ENCODE measurements around the gene SCARB2. TPM values are rescaled to one million over a fixed set of nuclear protein-coding genes. Genes with fewer than 3 reads are reported as not detected.
A peak's percentile ranks its signal among the peaks of the same experiment; 100 is the strongest.

The SCARB2 gene, protein sequence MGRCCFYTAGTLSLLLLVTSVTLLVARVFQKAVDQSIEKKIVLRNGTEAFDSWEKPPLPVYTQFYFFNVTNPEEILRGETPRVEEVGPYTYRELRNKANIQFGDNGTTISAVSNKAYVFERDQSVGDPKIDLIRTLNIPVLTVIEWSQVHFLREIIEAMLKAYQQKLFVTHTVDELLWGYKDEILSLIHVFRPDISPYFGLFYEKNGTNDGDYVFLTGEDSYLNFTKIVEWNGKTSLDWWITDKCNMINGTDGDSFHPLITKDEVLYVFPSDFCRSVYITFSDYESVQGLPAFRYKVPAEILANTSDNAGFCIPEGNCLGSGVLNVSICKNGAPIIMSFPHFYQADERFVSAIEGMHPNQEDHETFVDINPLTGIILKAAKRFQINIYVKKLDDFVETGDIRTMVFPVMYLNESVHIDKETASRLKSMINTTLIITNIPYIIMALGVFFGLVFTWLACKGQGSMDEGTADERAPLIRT
- 100 to 1,000 TPM; 178 to 271 (median 206) TPM for total RNA-seq

DNA sequence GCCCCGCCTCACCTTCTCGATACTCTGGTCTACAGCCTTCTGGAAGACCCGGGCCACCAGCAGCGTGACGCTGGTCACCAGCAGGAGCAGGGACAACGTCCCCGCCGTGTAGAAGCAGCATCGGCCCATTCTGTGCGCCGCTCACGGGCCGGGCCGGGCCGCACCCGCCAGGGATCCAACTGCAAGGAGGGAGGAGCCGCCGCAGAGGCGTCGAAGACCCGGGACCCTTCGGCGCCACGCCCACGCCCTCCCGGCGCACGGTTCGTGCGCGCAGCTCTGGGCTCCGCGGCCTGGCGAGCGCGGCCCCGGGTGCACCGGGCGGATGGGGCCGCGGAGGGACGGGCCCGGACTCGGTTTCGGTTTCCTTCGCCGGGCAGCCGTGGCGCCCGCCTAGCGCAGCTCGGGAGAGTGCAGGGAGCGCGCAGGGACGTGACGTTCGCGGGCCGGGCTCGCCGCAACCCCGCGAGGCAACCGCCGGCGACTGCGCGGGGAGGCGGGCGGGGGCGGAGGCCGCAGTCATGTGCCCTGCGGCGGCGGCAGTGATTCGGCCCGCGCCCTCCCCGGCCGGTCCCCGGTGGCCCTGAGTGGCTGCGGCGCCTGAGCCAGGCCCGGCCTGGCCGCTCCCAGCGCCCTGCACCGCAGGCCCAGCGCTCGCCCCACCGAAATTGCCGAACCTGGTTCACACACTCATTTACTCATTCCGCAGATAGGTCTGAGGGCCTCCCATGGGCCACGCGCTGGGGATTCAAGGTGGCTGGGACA lies at the start of gene SCARB2:
Gene SCARB2, minus strand, starts transcription at position 410 of the 762 bp plus-strand sequence. Its CDS starts 281 bp downstream, at position 129.
- intact Hi-C loops (cut with DNase I): no loop called here
- peak; percentile 90 to 91 for DNase-seq
- Histone ChIP-seq H3K27ac (peak within 1 kb of the TSS; percentile 89 to 99 (median 97)), H3K4me3 (replicated peaks in 1 of 3) (peak within 1 kb of the TSS; percentile 66 to 93 (median 74)), H3K4me1 (peaks cover 37 to 61% of the 10 kb centered on the region in 2 donors), H3K27me3 (no peaks in the 10 kb centered on the region), H3K36me3 (no peaks in the 10 kb centered on the region), H3K9me3 (no peaks in the 10 kb centered on the region)
- peak; percentile 41 to 95 for TF ChIP-seq POLR2A (IDR thresholded peaks at IDR 0.05)
- TF ChIP-seq, protein P1, sequence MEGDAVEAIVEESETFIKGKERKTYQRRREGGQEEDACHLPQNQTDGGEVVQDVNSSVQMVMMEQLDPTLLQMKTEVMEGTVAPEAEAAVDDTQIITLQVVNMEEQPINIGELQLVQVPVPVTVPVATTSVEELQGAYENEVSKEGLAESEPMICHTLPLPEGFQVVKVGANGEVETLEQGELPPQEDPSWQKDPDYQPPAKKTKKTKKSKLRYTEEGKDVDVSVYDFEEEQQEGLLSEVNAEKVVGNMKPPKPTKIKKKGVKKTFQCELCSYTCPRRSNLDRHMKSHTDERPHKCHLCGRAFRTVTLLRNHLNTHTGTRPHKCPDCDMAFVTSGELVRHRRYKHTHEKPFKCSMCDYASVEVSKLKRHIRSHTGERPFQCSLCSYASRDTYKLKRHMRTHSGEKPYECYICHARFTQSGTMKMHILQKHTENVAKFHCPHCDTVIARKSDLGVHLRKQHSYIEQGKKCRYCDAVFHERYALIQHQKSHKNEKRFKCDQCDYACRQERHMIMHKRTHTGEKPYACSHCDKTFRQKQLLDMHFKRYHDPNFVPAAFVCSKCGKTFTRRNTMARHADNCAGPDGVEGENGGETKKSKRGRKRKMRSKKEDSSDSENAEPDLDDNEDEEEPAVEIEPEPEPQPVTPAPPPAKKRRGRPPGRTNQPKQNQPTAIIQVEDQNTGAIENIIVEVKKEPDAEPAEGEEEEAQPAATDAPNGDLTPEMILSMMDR (IDR thresholded peaks at IDR 0.05): peak in 1 of 6 experiments; percentile 17
- WGBS, 2 donors: 0% methylated on average over 8 to 24 of the region's 94 CpGs

DNA sequence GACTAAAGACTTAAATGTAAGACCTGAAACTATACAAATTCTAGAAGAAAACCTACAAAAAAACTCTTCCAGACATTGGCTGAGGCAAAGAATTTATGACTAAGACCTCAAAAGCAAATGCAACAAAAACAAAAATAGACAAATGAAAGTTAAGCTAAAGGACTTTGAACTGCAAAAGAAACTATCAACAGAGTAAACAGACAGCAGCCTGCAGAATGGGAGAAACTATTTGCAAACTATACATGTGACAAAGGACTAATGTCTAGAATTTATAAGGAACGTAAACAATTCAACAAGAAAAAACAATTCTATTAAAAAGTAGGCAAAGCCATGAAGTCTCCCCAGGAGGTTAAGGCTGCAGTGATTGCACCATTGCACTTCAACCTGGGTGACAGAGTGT lies 46.9 kb upstream of the SCARB2 start:
- Histone ChIP-seq H3K27ac (no peak overlapping the region), H3K9me3 (no peaks in the 10 kb centered on the region), H3K4me3 (replicated peaks in 1 of 3) (no peak overlapping the region), H3K27me3 (no peaks in the 10 kb centered on the region), H3K36me3 (no peaks in the 10 kb centered on the region), H3K4me1 (no peaks in the 10 kb centered on the region)
- DNase-seq: no peak
- intact Hi-C loops (cut with DNase I): no loop called here
- TF ChIP-seq POLR2A (IDR thresholded peaks at IDR 0.05): no peak
- TF ChIP-seq, protein P1 (IDR thresholded peaks at IDR 0.05): no peak
- 0 to 37% methylated on average over 1 of the region's 1 CpG for WGBS, 2 donors

DNA sequence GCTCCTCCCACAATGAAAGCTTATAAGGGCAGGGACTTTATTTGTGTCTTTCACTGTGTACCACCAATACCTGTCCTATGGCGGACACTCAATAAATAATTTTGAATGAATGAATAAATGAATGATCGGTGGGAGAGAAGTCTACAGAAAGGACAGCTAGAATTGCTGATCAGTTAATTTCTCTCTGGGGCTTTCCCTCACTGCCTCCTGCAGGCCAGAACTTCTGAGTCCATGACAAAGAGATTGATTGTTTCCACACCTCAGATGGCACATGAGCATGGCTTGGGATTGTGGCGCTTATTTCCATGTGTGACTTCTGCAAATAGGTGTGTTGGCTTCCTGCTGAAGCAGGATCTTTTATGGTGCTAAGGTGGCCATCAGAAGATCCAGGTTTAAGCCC lies 44.2 kb upstream of the SCARB2 start:
- no peaks in the 10 kb centered on the region for H3K9me3 ChIP-seq
- TF ChIP-seq POLR2A (IDR thresholded peaks at IDR 0.05): no peak
- TF ChIP-seq, protein P1 (IDR thresholded peaks at IDR 0.05): no peak
- no peaks in the 10 kb centered on the region for H3K4me1 ChIP-seq
- 97 to 98% methylated on average over 3 of the region's 3 CpGs for WGBS, 2 donors
- no peak overlapping the region for H3K27ac ChIP-seq
- no peaks in the 10 kb centered on the region for H3K27me3 ChIP-seq
- H3K36me3 ChIP-seq: no peaks in the 10 kb centered on the region
- intact Hi-C loops (cut with DNase I): loop anchor here (10.0 kb wide), 1 partner anchor 63 kb away; no protein-coding TSS in a partner anchor
- no peak for DNase-seq
- H3K4me3 ChIP-seq (replicated peaks in 1 of 3): no peak overlapping the region

DNA sequence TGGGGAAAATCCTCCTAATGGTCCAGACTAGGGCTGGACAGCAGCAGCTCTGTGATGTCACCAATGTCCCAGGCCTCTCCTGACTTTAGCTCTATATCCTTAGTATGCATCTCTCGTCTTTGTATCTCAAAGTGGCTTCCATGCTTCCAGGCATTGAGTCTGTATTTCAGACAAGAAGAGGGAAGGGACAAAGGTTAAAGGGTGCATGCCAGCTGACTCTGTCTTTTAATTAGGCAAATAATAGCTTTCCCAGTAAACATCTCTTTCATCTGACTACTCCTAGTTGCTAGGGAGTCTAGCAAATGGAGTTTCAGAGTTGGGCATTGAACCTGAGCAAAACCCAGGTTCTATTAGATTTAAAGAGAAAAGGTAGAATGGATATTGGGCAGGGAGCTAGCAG lies 43.3 kb upstream of the SCARB2 start:
- Histone ChIP-seq H3K36me3 (no peaks in the 10 kb centered on the region), H3K4me3 (replicated peaks in 1 of 3) (no peak overlapping the region), H3K27ac (no peak overlapping the region), H3K4me1 (no peaks in the 10 kb centered on the region), H3K9me3 (no peaks in the 10 kb centered on the region), H3K27me3 (no peaks in the 10 kb centered on the region)
- WGBS, 2 donors: 87 to 90% methylated on average over 1 of the region's 1 CpG
- TF ChIP-seq, protein P1 (IDR thresholded peaks at IDR 0.05): no peak
- TF ChIP-seq POLR2A (IDR thresholded peaks at IDR 0.05): no peak
- intact Hi-C loops (cut with DNase I): loop anchor here (10.0 kb wide), 1 partner anchor 62 kb away; no protein-coding TSS in a partner anchor
- DNase-seq: no peak
